Nasal cavity respiratory epithelium epithelial cell of viscerocranial mucosa (primary cell): ENCODE data around the gene NFE2L3. TPM values are rescaled to one million over a fixed set of nuclear protein-coding genes. Genes with fewer than 3 reads are reported as not detected.

ENCODE experiments used
- total RNA-seq: library from RNA; depleted of rRNA; stranded (reverse); fragments of >200 nt; gene quantifications from 2 replicates; pipeline ENCODE4 v1.2.3, GENCODE V29; 2014

NFE2L3 gene, protein sequence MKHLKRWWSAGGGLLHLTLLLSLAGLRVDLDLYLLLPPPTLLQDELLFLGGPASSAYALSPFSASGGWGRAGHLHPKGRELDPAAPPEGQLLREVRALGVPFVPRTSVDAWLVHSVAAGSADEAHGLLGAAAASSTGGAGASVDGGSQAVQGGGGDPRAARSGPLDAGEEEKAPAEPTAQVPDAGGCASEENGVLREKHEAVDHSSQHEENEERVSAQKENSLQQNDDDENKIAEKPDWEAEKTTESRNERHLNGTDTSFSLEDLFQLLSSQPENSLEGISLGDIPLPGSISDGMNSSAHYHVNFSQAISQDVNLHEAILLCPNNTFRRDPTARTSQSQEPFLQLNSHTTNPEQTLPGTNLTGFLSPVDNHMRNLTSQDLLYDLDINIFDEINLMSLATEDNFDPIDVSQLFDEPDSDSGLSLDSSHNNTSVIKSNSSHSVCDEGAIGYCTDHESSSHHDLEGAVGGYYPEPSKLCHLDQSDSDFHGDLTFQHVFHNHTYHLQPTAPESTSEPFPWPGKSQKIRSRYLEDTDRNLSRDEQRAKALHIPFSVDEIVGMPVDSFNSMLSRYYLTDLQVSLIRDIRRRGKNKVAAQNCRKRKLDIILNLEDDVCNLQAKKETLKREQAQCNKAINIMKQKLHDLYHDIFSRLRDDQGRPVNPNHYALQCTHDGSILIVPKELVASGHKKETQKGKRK
- total RNA-seq, result 7.9 and 35.0 TPM in 2 replicates

DNA sequence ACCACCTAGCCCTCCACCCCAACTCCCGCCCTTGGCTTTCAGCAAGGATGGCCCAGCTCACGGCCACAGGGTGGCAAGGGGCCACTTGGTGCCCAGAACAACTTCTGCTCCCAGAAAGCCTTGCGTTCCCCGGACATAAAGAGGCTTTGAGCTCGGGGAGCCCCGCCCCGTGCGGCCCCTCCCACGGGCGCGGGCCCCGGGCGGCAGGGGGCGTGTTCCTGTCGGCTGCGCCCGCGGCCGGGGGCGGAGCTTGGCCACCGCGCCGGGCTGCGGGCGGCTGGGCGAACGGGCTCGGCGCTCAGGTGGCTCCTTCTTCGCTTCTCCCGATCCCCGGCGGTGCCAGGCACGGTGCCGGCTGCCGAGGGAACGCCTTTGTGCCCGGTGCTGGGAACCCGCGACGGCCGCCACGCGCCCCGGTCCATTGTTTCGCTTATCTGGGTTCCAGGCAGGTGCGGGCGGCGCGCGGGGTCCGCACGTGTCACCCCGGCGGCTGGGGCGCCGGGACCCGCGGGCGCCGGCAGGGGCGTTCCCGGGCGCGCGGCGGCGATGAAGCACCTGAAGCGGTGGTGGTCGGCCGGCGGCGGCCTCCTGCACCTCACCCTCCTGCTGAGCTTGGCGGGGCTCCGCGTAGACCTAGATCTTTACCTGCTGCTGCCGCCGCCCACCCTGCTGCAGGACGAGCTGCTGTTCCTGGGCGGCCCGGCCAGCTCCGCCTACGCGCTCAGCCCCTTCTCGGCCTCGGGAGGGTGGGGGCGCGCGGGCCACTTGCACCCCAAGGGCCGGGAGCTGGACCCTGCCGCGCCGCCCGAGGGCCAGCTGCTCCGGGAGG lies at the start of gene NFE2L3:
Gene NFE2L3 (plus strand): TSS at position 246 of the 829 bp plus-strand sequence. CDS start 301 bp downstream, at position 547.

GRCh38 chr7:26200444-26201246 lies 48.6 kb downstream of the NFE2L3 start, which contains the start of gene HNRNPA2B1:
Gene HNRNPA2B1 (minus strand): TSS chr7:26200746. CDS start chr7:26200577, 169 bp downstream.

DNA sequence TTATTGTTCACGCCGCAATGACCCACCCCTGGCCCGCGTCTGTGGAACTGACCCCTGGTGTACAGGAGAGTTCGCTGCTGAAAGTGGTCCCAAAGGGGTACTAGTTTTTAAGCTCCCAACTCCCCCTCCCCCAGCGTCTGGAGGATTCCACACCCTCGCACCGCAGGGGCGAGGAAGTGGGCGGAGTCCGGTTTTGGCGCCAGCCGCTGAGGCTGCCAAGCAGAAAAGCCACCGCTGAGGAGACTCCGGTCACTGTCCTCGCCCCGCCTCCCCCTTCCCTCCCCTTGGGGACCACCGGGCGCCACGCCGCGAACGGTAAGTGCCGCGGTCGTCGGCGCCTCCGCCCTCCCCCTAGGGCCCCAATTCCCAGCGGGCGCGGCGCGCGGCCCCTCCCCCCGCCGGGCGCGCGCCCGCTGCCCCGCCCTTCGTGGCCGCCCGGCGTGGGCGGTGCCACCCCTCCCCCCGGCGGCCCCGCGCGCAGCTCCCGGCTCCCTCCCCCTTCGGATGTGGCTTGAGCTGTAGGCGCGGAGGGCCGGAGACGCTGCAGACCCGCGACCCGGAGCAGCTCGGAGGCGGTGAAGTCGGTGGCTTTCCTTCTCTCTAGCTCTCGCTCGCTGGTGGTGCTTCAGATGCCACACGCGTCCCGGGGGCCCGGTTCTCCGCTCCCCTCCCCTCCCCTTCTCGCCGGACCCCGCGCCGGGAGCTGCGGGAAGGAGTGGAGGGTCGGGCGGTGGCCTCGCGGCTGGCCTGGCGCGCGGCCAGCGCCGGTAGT lies 49.4 kb downstream of the NFE2L3 start, which contains the start of gene CBX3:
Gene CBX3 (plus strand): TSS at position 499 of the 772 bp plus-strand sequence. CDS start 1,254 bp downstream, outside the sequence.

Other genes starting within 250 kb of the NFE2L3 start
- gene HNRNPA2B1, start 48.5 kb downstream of the NFE2L3 start, total RNA-seq, result 78.6 and 142 TPM in 2 replicates
- gene CBX3, start 49.5 kb downstream of the NFE2L3 start, total RNA-seq, result 80.3 and 103 TPM in 2 replicates
- gene SNX10, start 139.7 kb downstream of the NFE2L3 start, total RNA-seq, result 1.0 and 3.6 TPM in 2 replicates